Posterior cingulate gyrus (tissue), 11 donors: ENCODE measurements around the gene ZNF492.
A peak's percentile ranks its signal among the peaks of the same experiment; 100 is the strongest.
"Not testable (repeated sequence)": the region's sequence is repeated elsewhere in the genome, so short reads cannot be mapped to it uniquely, and the experiment has no call there.

Source experiments
- DNase-seq, 10 donors: peaks; one replicate each; pipeline versions ENCODE4 v3.0.0 to v3.0.0-alpha.2; 2020 to 2021; ENCODE audit warnings: mixed read lengths in 3 of 10
- intact Hi-C: fragments of 100-400 bp; cut with DNase I; formaldehyde crosslinking; loops from one replicate; pipeline ENCODE4 v1.15.1; 2023

The ZNF492 gene

GRCh38 chr19:22616659-22617058 is 17.5 kb upstream of the ZNF492 start:
- intact Hi-C loops, result no loop called here
- peak in 1 of 10 donors; percentile 17 for DNase-seq

- DNase-seq, intact Hi-C loops: not testable (repeated sequence)
These were observed 16.9 kb upstream of the ZNF492 start for GRCh38 chr19:22617181-22617580.

- peak in 2 of 10 donors; percentile 67 to 80 for DNase-seq
- intact Hi-C loops, result no loop called here
These were observed 16.4 kb upstream of the ZNF492 start for GRCh38 chr19:22617614-22618320.

GRCh38 chr19:22619371-22619770 is 14.8 kb upstream of the ZNF492 start:
- DNase-seq, result peak in 9 of 10 donors; percentile 21 to 84 (median 53)
- intact Hi-C loops, result no loop called here

GRCh38 chr19:22619932-22620331 is 14.2 kb upstream of the ZNF492 start:
- DNase-seq, result peak in 2 of 10 donors; percentile 28 to 36
- intact Hi-C loops, result no loop called here

GRCh38 chr19:22620401-22620800 is 13.7 kb upstream of the ZNF492 start:
- DNase-seq, result peak in 2 of 10 donors; percentile 37 to 43
- intact Hi-C loops, result no loop called here

- intact Hi-C loops, result no loop called here
- DNase-seq, result peak in 1 of 10 donors; percentile 14
These were observed 13.2 kb upstream of the ZNF492 start for GRCh38 chr19:22620912-22621311.

- intact Hi-C loops, result no loop called here
- no peak for DNase-seq
These were observed 12.1 kb upstream of the ZNF492 start for GRCh38 chr19:22622020-22622419.

- peak in 6 of 10 donors; percentile 41 to 87 (median 60) for DNase-seq
These were observed 11.0 kb upstream of the ZNF492 start for GRCh38 chr19:22622901-22623840.

GRCh38 chr19:22623841-22624221 is 10.3 kb upstream of the ZNF492 start:
- no peak for DNase-seq

More at GRCh38 chr19:22622901-22623840, 11.0 kb upstream of the ZNF492 start:
- intact Hi-C loops, result no loop called here

GRCh38 chr19:22625266-22626035 is 8.7 kb upstream of the ZNF492 start:
- DNase-seq, result peak in 1 of 10 donors; percentile 25
- intact Hi-C loops, result no loop called here

More at GRCh38 chr19:22623841-22624221, 10.3 kb upstream of the ZNF492 start:
- intact Hi-C loops, result no loop called here

- DNase-seq, result no peak
- intact Hi-C loops, result no loop called here
These were observed 6.6 kb upstream of the ZNF492 start for GRCh38 chr19:22627526-22627925.

GRCh38 chr19:22628401-22628800 is 5.7 kb upstream of the ZNF492 start:
- DNase-seq, result peak in 1 of 10 donors; percentile 37
- intact Hi-C loops, result no loop called here

GRCh38 chr19:22634450-22634827 is 315 bp downstream of the ZNF492 start:
- DNase-seq, result peak in 1 of 10 donors; percentile 69
- intact Hi-C loops, result no loop called here

- intact Hi-C loops, DNase-seq: not testable (repeated sequence)
These were observed 51.4 kb downstream of the ZNF492 start for GRCh38 chr19:22685493-22685892.

GRCh38 chr19:22702661-22703060 is 68.5 kb downstream of the ZNF492 start:
- DNase-seq, intact Hi-C loops: not testable (repeated sequence)

- peak in 1 of 10 donors; percentile 83 for DNase-seq
- intact Hi-C loops, result not testable (repeated sequence)
These were observed 69.0 kb downstream of the ZNF492 start for GRCh38 chr19:22703096-22703495.

- intact Hi-C loops, result no loop called here
These were observed 74.9 kb downstream of the ZNF492 start for GRCh38 chr19:22708983-22709382.

More at GRCh38 chr19:22708983-22709382, 74.9 kb downstream of the ZNF492 start:
- peak in 1 of 10 donors; percentile 69 for DNase-seq
